ENCODE data around the gene APEX1. TPM values are rescaled to one million over a fixed set of nuclear protein-coding genes. Genes with fewer than 3 reads are reported as not detected.
A peak's percentile ranks its signal among the peaks of the same experiment; 100 is the strongest.

The APEX1 gene
- 60.6 and 89.8 TPM in 2 replicates for total RNA-seq (2014; rRNA removed; shearing (Covaris generic))
- 124 and 129 TPM in 2 replicates for polyA plus RNA-seq (2016; fragmentation: Nextera tagmentation; extraction: Ambion mirVana)

DNA sequence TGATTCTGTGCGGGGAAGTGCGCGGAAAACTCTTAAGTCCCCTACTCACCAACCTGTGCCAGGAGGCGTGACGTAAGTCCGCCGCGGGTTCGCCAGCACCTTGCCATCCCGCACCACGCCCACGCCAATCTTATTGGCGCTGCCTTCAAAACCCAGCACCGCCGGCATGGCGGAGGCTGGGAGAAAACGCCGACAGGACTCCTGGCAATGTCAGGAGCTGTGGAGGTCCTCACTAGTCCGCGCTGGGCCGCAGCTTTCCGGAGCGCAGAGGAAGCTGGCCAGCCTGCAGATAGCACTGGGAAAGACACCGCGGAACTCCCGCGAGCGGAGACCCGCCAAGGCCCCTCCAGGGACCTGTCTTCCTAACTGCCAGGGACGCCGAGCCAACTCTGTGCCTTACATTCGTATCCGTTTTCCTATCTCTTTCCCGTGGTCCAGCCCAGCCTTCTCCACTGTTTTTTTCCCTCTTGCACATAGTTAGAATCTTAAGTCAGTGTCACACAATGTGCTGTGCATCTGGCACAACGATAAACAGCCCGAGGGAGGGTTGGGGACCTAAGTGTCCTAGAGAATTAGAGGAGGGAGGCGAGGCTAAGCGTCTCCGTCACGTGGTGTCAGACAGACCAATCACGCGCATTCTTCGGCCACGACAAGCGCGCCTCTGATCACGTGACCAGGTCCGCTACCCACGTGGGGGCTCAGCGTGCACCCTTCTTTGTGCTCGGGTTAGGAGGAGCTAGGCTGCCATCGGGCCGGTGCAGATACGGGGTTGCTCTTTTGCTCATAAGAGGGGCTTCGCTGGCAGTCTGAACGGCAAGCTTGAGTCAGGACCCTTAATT is at the start of gene APEX1, which contains the start of gene OSGEP:
TSS of gene APEX1 (plus strand) at position 711 of the 839 bp plus-strand sequence. CDS start 420 bp downstream, outside the sequence.
TSS of gene OSGEP (minus strand) at position 297 of the 839 bp plus-strand sequence. CDS start at position 168, 129 bp downstream.
- no peaks in the 10 kb centered on the region for H3K9me3 ChIP-seq (ENCODE audit: low read depth)

GRCh38 chr14:20409226-20409625 is 45.8 kb upstream of the APEX1 start:
- H3K4me2 ChIP-seq (ENCODE audit: unreplicated experiment), result peak overlapping the region; percentile 0
- H3K4me3 ChIP-seq, result no peak overlapping the region
- no peaks in the 10 kb centered on the region for H3K27me3 ChIP-seq (replicated peaks; ENCODE audit: insufficient read depth)
- H3K4me1 ChIP-seq (ENCODE audit: insufficient read depth), result peaks cover 19% of the 10 kb centered on the region
- no peaks in the 10 kb centered on the region for H3K9me3 ChIP-seq (ENCODE audit: low read depth)
- no peak overlapping the region for H3K9ac ChIP-seq
- DNase-seq, result peak; percentile 74
- H3K36me3 ChIP-seq (ENCODE audit: low read depth), result peaks cover 30% of the 10 kb centered on the region; the same call in 1 of the 2 replicates
- in situ Hi-C loops (cut with MboI), result no loop called here
- peaks cover 75% of the 10 kb centered on the region for H3K79me2 ChIP-seq (ENCODE audit: insufficient read depth)
- no peak overlapping the region for H2AFZ ChIP-seq
- WGBS, 2 experiments (ENCODE audit: low coverage in 1 of 2, low lambda C conversion rate in 2 of 2, missing lambda C conversion rate in 2 of 2), result 17 to 42% methylated on average over 2 of the region's 2 CpGs
- H3K27ac ChIP-seq, result peak overlapping the region; percentile 36
- H3K9me2 ChIP-seq (ENCODE audit: insufficient read depth), result no peaks in the 10 kb centered on the region
- peaks cover 18% of the 10 kb centered on the region for H3F3A ChIP-seq (ENCODE audit: insufficient read depth)
- no peaks in the 10 kb centered on the region for H4K20me1 ChIP-seq (ENCODE audit: insufficient read depth)
- no peak for TF ChIP-seq EZH2 (IDR thresholded peaks at IDR 0.05; ENCODE audit: insufficient read depth, poor library complexity, severe bottlenecking)
- no peak for TF ChIP-seq EZH2phosphoT487 (IDR thresholded peaks at IDR 0.05; ENCODE audit: insufficient read depth, low read depth)

More for the DNA sequence above, at the start of gene APEX1, which contains the start of gene OSGEP:
- Histone ChIP-seq H3K4me1 (ENCODE audit: insufficient read depth) (peaks cover 19% of the 10 kb centered on the region), H2AFZ (peak within 1 kb of the TSS; percentile 90), H4K20me1 (ENCODE audit: insufficient read depth) (no peaks in the 10 kb centered on the region), H3K9ac (peak within 1 kb of the TSS; percentile 95), H3K4me3 (peak within 1 kb of the TSS; percentile 88), H3K27ac (peak within 1 kb of the TSS; percentile 98), H3K9me2 (ENCODE audit: insufficient read depth) (no peaks in the 10 kb centered on the region), H3K27me3 (replicated peaks; ENCODE audit: insufficient read depth) (no peaks in the 10 kb centered on the region), H3K36me3 (ENCODE audit: low read depth) (peaks cover 23% of the 10 kb centered on the region), H3K4me2 (ENCODE audit: unreplicated experiment) (peak within 1 kb of the TSS; percentile 96), H3F3A (ENCODE audit: insufficient read depth) (peaks cover 22% of the 10 kb centered on the region), H3K79me2 (ENCODE audit: insufficient read depth) (peaks cover 63% of the 10 kb centered on the region)
- no peak for TF ChIP-seq EZH2 (IDR thresholded peaks at IDR 0.05; ENCODE audit: insufficient read depth, poor library complexity, severe bottlenecking)
- no peak for TF ChIP-seq EZH2phosphoT487 (IDR thresholded peaks at IDR 0.05; ENCODE audit: insufficient read depth, low read depth)
- WGBS, 2 experiments (ENCODE audit: low coverage in 1 of 2, low lambda C conversion rate in 2 of 2, missing lambda C conversion rate in 2 of 2), result 0 to 1% methylated on average over 56 of the region's 56 CpGs
- in situ Hi-C loops (cut with MboI), result no loop called here
- peak; percentile 100 for DNase-seq

- peak overlapping the region; percentile 89 for H3K27ac ChIP-seq
- H3F3A ChIP-seq (ENCODE audit: insufficient read depth), result peaks cover 18% of the 10 kb centered on the region
- H3K79me2 ChIP-seq (ENCODE audit: insufficient read depth), result peaks cover 43% of the 10 kb centered on the region
- H3K27me3 ChIP-seq (replicated peaks; ENCODE audit: insufficient read depth), result no peaks in the 10 kb centered on the region
- peak overlapping the region; percentile 98 for H3K4me3 ChIP-seq
- peak overlapping the region; percentile 88 for H3K9ac ChIP-seq
- peak overlapping the region; percentile 88 for H2AFZ ChIP-seq
- H3K36me3 ChIP-seq (ENCODE audit: low read depth), result peaks cover 4% of the 10 kb centered on the region; the same call in 1 of the 2 replicates
- no peaks in the 10 kb centered on the region for H4K20me1 ChIP-seq (ENCODE audit: insufficient read depth)
- TF ChIP-seq EZH2 (IDR thresholded peaks at IDR 0.05; ENCODE audit: insufficient read depth, poor library complexity, severe bottlenecking), result no peak
- TF ChIP-seq EZH2phosphoT487 (IDR thresholded peaks at IDR 0.05; ENCODE audit: insufficient read depth, low read depth), result no peak
- H3K4me2 ChIP-seq (ENCODE audit: unreplicated experiment), result peak overlapping the region; percentile 84
- in situ Hi-C loops (cut with MboI), result no loop called here
- H3K9me3 ChIP-seq (ENCODE audit: low read depth), result no peaks in the 10 kb centered on the region
- peaks cover 19% of the 10 kb centered on the region for H3K4me1 ChIP-seq (ENCODE audit: insufficient read depth)
- 0 to 2% methylated on average over 7 of the region's 7 CpGs for WGBS, 2 experiments (ENCODE audit: low coverage in 1 of 2, low lambda C conversion rate in 2 of 2, missing lambda C conversion rate in 2 of 2)
- no peaks in the 10 kb centered on the region for H3K9me2 ChIP-seq (ENCODE audit: insufficient read depth)
- DNase-seq, result peak; percentile 29
These were observed 42.6 kb upstream of the APEX1 start for GRCh38 chr14:20412411-20412810.

- Histone ChIP-seq H3K27me3 (replicated peaks; ENCODE audit: insufficient read depth) (no peaks in the 10 kb centered on the region), H3F3A (ENCODE audit: insufficient read depth) (peaks cover 18% of the 10 kb centered on the region), H3K9ac (peak within 1 kb of the TSS; percentile 88), H3K4me3 (peak within 1 kb of the TSS; percentile 98), H3K9me3 (ENCODE audit: low read depth) (no peaks in the 10 kb centered on the region), H2AFZ (peak within 1 kb of the TSS; percentile 88), H3K79me2 (ENCODE audit: insufficient read depth) (peaks cover 36% of the 10 kb centered on the region), H3K36me3 (ENCODE audit: low read depth) (no peaks in the 10 kb centered on the region), H3K4me2 (ENCODE audit: unreplicated experiment) (peak within 1 kb of the TSS; percentile 84), H3K9me2 (ENCODE audit: insufficient read depth) (no peaks in the 10 kb centered on the region), H3K27ac (peak within 1 kb of the TSS; percentile 89), H4K20me1 (ENCODE audit: insufficient read depth) (no peaks in the 10 kb centered on the region), H3K4me1 (ENCODE audit: insufficient read depth) (peaks cover 19% of the 10 kb centered on the region)
- TF ChIP-seq EZH2phosphoT487 (IDR thresholded peaks at IDR 0.05; ENCODE audit: insufficient read depth, low read depth) (no peak), EZH2 (IDR thresholded peaks at IDR 0.05; ENCODE audit: insufficient read depth, poor library complexity, severe bottlenecking) (no peak)
- 1% methylated on average over 40 to 41 of the region's 43 CpGs for WGBS, 2 experiments (ENCODE audit: low coverage in 1 of 2, low lambda C conversion rate in 2 of 2, missing lambda C conversion rate in 2 of 2)
- peak; percentile 96 for DNase-seq
- in situ Hi-C loops (cut with MboI), result no loop called here
These were observed 41.9 kb upstream of the APEX1 start, which contains the start of gene TEP1 for GRCh38 chr14:20412876-20413743. TSS of gene TEP1 (minus strand) at chr14:20413501. CDS start at chr14:20408439, 5,062 bp downstream.

All from GM23248 (cell line).